Measurements from ENCODE around the gene CIDEB. TPM values are rescaled to one million over a fixed set of nuclear protein-coding genes. Genes with fewer than 3 reads are reported as not detected.

The CIDEB gene
- total RNA-seq, 1 experiment from 2014 or later, result not detected

GRCh38 chr14:24255438-24255837 lies 52.3 kb downstream of the CIDEB start:
- H3T11ph ChIP-seq (ENCODE audit: low read length), result no peak overlapping the region
- H3K4me2 ChIP-seq (ENCODE audit: insufficient read depth, insufficient read length, low read length), result no peak overlapping the region
- H2BK15ac ChIP-seq (ENCODE audit: low read depth, low read length), result no peak overlapping the region
- no peak overlapping the region for H2AK5ac ChIP-seq (ENCODE audit: insufficient read length, low read length)
- H3K9ac ChIP-seq (ENCODE audit: extremely low read depth, insufficient read length, low read length), result no peak overlapping the region
- no CpG with 5 or more reads among the region's 8 CpGs for WGBS (ENCODE audit: extremely low coverage, insufficient read length, low lambda C conversion rate)
- Mint-ChIP-seq H3K4me3 (no peak overlapping the region), H3K27ac (peak overlapping the region in 2 of 3 experiments; percentile 44 to 65; a peak in 2 of 7 replicates), H3K27me3 (ENCODE audit: low read depth) (no peaks in the 10 kb centered on the region; the same call in none of the 2 replicates), H3K9me3 (no peaks in the 10 kb centered on the region), H3K36me3 (ENCODE audit: insufficient read depth in 1 of 3, low read depth in 3 of 3) (no peaks in the 10 kb centered on the region), H3K4me1 (no peaks in the 10 kb centered on the region; a peak in 1 of 4 replicates)
- no peak overlapping the region for H2BK12ac ChIP-seq (ENCODE audit: insufficient read length, low read depth, low read length)
- no peak overlapping the region for H3K14ac ChIP-seq (ENCODE audit: insufficient read depth, low read length)
- no peak for DNase-seq
- H2BK5ac ChIP-seq (ENCODE audit: insufficient read length, low read length), result no peak overlapping the region
- no peaks in the 10 kb centered on the region for H3K23me2 ChIP-seq (ENCODE audit: insufficient read length, low read depth, low read length, poor library complexity, severe bottlenecking)
- no peak overlapping the region for H4K91ac ChIP-seq (ENCODE audit: insufficient read length, low read depth, low read length)
- no peak overlapping the region for H3K4ac ChIP-seq (ENCODE audit: low read depth, low read length)
- H4K5ac ChIP-seq (ENCODE audit: insufficient read length, low read depth, low read length), result no peak overlapping the region
- no peaks in the 10 kb centered on the region for H3K79me2 ChIP-seq (ENCODE audit: insufficient read depth, low read length)
- H2BK120ac ChIP-seq (ENCODE audit: low read depth, low read length, poor library complexity, severe bottlenecking), result no peak overlapping the region
- no peaks in the 10 kb centered on the region for H4K20me1 ChIP-seq (ENCODE audit: control insufficient read depth, insufficient read depth, insufficient read length)
- H3K23ac ChIP-seq (ENCODE audit: insufficient read length, low read depth, low read length), result no peak overlapping the region
- no peaks in the 10 kb centered on the region for H3K4me1 ChIP-seq (ENCODE audit: insufficient read depth, low read length)
- no peaks in the 10 kb centered on the region for H3K9me3 ChIP-seq (ENCODE audit: control insufficient read depth, low read depth, low read length)
- H2BK20ac ChIP-seq (ENCODE audit: low read depth, low read length, poor library complexity, severe bottlenecking), result no peak overlapping the region
- no peaks in the 10 kb centered on the region for H3K79me1 ChIP-seq (ENCODE audit: insufficient read depth, low read depth, low read length, poor library complexity, severe bottlenecking)
- H3K27ac ChIP-seq (ENCODE audit: insufficient read length, low read depth, low read length), result no peak overlapping the region
- no peak overlapping the region for H4K8ac ChIP-seq (replicated peaks; ENCODE audit: insufficient read length, low read depth, low read length)
- TF ChIP-seq CTCF (conservative IDR thresholded peaks at IDR 0.05), result no peak
- H3K27me3 ChIP-seq (ENCODE audit: insufficient read depth, low read length), result no peaks in the 10 kb centered on the region
- no peak overlapping the region for H3K56ac ChIP-seq (ENCODE audit: insufficient read length, low read depth, low read length)
- no peak overlapping the region for H2AFZ ChIP-seq (ENCODE audit: low read length)
- H3K18ac ChIP-seq (ENCODE audit: insufficient read length, low read depth, low read length), result no peak overlapping the region

Other genes with a start within 250 kb of the CIDEB start
- gene CPNE6, start 236.4 kb downstream of the CIDEB start, total RNA-seq (2021), result not detected in 2 replicates
- 48.9 and 50.2 TPM in 2 replicates for gene PCK2, start 213.7 kb downstream of the CIDEB start, total RNA-seq (2021)
- gene DCAF11, start 193.2 kb downstream of the CIDEB start, total RNA-seq (2021), result 73.4 and 74.3 TPM in 2 replicates
- 2.2 and 2.5 TPM in 2 replicates for gene NRL, start 193.0 kb downstream of the CIDEB start, total RNA-seq (2021)
- gene FITM1, start 177.3 kb downstream of the CIDEB start, total RNA-seq (2021), result 0.31 and 0.72 TPM in 2 replicates
- gene PSME1, start 171.8 kb downstream of the CIDEB start, total RNA-seq (2021), result 109 TPM in 2 replicates
- 52.9 and 55.9 TPM in 2 replicates for gene EMC9, start 166.4 kb downstream of the CIDEB start, total RNA-seq (2021)
- gene PSME2, start 161.4 kb downstream of the CIDEB start, total RNA-seq (2021), result 125 and 126 TPM in 2 replicates
- gene RNF31, start 160.5 kb downstream of the CIDEB start, total RNA-seq (2021), result 67.8 and 87.3 TPM in 2 replicates
- 20.9 and 27.6 TPM in 2 replicates for gene IRF9, start 146.7 kb downstream of the CIDEB start, total RNA-seq (2021)
- 58.0 and 58.5 TPM in 2 replicates for gene REC8, start 135.9 kb downstream of the CIDEB start, total RNA-seq (2021)
- 114 and 116 TPM in 2 replicates for gene IPO4, start 119.2 kb downstream of the CIDEB start, total RNA-seq (2021)
- gene TM9SF1, start 112.5 kb downstream of the CIDEB start, total RNA-seq (2021), result 31.6 and 31.8 TPM in 2 replicates
- gene TSSK4, start 102.3 kb downstream of the CIDEB start, total RNA-seq (2021), result not detected in 2 replicates
- gene CHMP4A, start 94.5 kb downstream of the CIDEB start, total RNA-seq (2021), result 42.0 and 46.2 TPM in 2 replicates
- 18.8 and 19.0 TPM in 2 replicates for gene MDP1, start 91.9 kb downstream of the CIDEB start, total RNA-seq (2021)
- 214 and 225 TPM in 2 replicates for gene NEDD8, start 75.6 kb downstream of the CIDEB start, total RNA-seq (2021)
- gene GMPR2, start 75.0 kb downstream of the CIDEB start, total RNA-seq (2021), result 84.7 and 86.9 TPM in 2 replicates
- 41.3 and 47.6 TPM in 2 replicates for gene TINF2, start 65.4 kb downstream of the CIDEB start, total RNA-seq (2021)
- gene TGM1, start 44.8 kb downstream of the CIDEB start, total RNA-seq (2021), result 1.8 and 2.9 TPM in 2 replicates
- gene RABGGTA, start 36.4 kb downstream of the CIDEB start, total RNA-seq (2021), result 25.6 and 26.1 TPM in 2 replicates
- 18.2 and 19.1 TPM in 2 replicates for gene DHRS1, start 8.2 kb downstream of the CIDEB start, total RNA-seq (2021)
- gene NOP9, start 8.1 kb downstream of the CIDEB start, total RNA-seq (2021), result 34.7 and 35.0 TPM in 2 replicates
- gene LTB4R2, start 2.2 kb upstream of the CIDEB start, total RNA-seq (2021), result 13.0 and 13.4 TPM in 2 replicates
- 8.9 and 9.2 TPM in 2 replicates for gene LTB4R, start 3.5 kb upstream of the CIDEB start, total RNA-seq (2021)
- gene ADCY4, start 27.1 kb upstream of the CIDEB start, total RNA-seq (2021), result 0.09 and 0.53 TPM in 2 replicates
- 0.35 TPM in 1 of 2 replicates, not detected in the other for gene RIPK3, start 32.0 kb upstream of the CIDEB start, total RNA-seq (2021)
- gene NFATC4, start 60.2 kb upstream of the CIDEB start, total RNA-seq (2021), result 43.0 and 46.4 TPM in 2 replicates
- gene NYNRIN, start 91.0 kb upstream of the CIDEB start, total RNA-seq (2021), result 18.1 and 18.7 TPM in 2 replicates
- gene CBLN3, start 121.7 kb upstream of the CIDEB start, total RNA-seq (2021), result 0.39 and 0.44 TPM in 2 replicates
- gene KHNYN, start 122.0 kb upstream of the CIDEB start, total RNA-seq (2021), result 30.0 and 31.3 TPM in 2 replicates
- 56.2 and 65.0 TPM in 2 replicates for gene SDR39U1, start 134.8 kb upstream of the CIDEB start, total RNA-seq (2021)
- not detected in 2 replicates for gene CMA1, start 200.3 kb upstream of the CIDEB start, total RNA-seq (2021)